ENCODE measurements around the gene CADM1.

CADM1 gene

DNA sequence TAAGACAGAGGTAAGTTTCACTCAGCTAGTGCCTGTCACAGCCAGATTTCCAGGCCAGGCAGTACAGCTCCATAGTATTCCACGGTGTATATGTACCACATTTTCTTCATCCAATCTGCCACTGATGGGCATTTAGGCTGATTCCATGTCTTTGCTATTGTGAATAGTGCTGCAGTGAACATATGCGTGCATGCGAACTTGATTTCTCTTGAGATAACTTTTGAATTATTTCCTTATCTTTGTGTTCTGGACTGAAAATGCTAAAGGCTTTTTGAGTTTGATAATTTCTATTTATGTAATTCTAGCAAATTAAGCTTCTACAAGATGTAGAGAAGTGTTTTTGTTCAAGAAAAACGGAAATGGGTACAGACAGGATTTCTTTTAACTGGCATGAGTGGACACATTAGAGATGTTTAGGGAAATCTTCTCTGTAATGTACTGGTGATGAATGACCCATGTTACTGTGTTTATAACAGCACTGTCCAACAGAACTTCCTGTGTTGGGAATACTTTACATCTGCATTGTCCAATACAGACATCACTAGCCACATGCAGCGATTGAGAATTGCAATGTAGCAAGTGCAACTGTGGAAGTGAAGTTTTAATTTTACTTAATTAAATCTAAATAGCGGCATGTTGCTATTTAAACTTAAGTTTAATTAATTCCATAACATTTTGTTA lies 151.3 kb downstream of the CADM1 start:
- DNase-seq (ENCODE audit: low spot score): no peak

GRCh38 chr11:115349335-115350017 lies 154.7 kb downstream of the CADM1 start:
- DNase-seq (ENCODE audit: low spot score): no peak

GRCh38 chr11:115348416-115348815 lies 155.8 kb downstream of the CADM1 start:
- DNase-seq (ENCODE audit: low spot score): no peak

DNA sequence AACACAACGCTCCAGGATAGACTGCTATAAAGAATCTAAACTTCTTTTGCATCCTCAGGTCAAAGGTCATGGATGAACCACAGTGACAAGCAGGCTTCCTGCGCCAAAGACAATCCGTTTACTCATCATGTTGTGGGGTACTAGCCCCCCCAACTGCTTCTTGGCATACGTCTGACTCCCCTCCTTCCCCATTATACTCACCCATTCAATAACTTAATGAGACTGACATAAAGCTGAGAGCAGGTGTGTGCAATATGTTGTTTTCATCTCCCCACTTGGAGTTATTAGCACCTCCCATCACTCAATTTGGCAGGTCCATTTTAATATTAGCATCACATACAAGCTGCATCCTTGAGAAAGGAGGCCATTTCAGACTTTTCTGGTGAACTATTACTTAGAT lies 157.1 kb downstream of the CADM1 start:
- DNase-seq (ENCODE audit: low spot score): no peak

- DNase-seq (ENCODE audit: low spot score): no peak
These were observed 158.4 kb downstream of the CADM1 start for GRCh38 chr11:115345840-115346239.

GRCh38 chr11:115345361-115345760 lies 158.9 kb downstream of the CADM1 start:
- DNase-seq (ENCODE audit: low spot score): no peak

GRCh38 chr11:115344846-115345245 lies 159.4 kb downstream of the CADM1 start:
- no peak for DNase-seq (ENCODE audit: low spot score)

- DNase-seq (ENCODE audit: low spot score): no peak
These were observed 162.1 kb downstream of the CADM1 start for GRCh38 chr11:115342142-115342541.

GRCh38 chr11:115340874-115341273 lies 163.3 kb downstream of the CADM1 start:
- DNase-seq (ENCODE audit: low spot score): no peak

DNA sequence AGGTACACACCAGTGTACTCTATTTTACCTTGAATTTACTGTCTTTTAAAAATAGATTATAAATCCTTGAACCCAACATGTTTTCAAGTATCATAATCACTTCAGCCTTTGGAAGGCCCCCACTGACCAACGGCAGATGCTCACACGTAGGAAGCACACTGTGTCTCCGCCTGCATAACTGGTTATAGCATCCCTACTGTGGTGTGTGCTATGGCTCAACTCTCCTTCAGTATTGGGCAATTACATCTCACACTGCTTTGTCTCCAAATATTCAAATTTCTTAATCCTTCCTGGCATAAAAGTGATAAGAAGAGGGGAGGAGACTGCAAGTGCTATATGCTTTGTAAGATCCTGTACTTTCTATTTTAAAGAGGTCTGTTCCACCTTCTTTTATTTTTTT lies 165.7 kb downstream of the CADM1 start:
- no peak for DNase-seq (ENCODE audit: low spot score)

GRCh38 chr11:115334932-115335788 lies 169.1 kb downstream of the CADM1 start:
- DNase-seq (ENCODE audit: low spot score): peak; percentile 94

DNA sequence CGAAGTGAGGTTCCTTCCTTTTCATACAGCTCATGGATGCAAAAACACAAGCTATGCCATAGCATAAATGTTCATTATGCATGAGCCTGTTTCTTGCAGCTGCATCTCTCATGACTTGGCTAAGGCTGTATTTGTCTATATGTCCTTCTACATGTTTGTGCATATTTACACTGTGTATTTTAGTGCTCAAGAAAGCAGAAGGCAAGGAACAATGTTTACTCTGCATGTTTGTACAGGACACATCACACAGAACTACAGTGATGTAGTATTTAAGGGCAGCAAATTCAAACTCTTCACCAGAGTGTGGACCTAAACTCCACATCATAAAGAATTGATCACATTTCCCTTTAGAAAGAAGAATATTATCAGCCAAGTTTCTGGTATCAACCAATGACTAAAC lies 170.3 kb downstream of the CADM1 start:
- no peak for DNase-seq (ENCODE audit: low spot score)

- peak; percentile 49 for DNase-seq (ENCODE audit: low spot score)
These were observed 171.1 kb downstream of the CADM1 start for GRCh38 chr11:115333121-115333520.

- no peak for DNase-seq (ENCODE audit: low spot score)
These were observed 173.3 kb downstream of the CADM1 start for GRCh38 chr11:115330684-115331482.

- no peak for DNase-seq (ENCODE audit: low spot score)
These were observed 177.7 kb downstream of the CADM1 start for GRCh38 chr11:115326526-115326925.

DNA sequence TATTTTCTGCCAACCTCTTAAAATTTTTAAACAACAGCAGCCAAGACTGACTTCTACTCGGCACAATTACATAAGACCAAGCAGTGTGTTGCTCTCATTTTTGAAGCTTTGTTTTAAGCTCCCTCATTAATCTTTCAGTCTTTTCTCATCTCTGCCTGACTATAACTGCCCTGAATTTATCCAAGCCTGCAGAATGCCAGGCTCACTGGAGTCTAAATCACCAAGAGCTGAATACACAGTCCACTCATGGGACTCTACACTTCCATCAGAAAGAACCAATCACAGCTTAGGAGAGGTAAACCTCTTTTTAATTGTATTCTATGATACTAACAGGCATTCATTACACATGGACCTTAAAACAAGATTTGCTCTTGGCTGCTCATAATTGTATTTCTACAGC lies 178.7 kb downstream of the CADM1 start:
- DNase-seq (ENCODE audit: low spot score): no peak

DNA sequence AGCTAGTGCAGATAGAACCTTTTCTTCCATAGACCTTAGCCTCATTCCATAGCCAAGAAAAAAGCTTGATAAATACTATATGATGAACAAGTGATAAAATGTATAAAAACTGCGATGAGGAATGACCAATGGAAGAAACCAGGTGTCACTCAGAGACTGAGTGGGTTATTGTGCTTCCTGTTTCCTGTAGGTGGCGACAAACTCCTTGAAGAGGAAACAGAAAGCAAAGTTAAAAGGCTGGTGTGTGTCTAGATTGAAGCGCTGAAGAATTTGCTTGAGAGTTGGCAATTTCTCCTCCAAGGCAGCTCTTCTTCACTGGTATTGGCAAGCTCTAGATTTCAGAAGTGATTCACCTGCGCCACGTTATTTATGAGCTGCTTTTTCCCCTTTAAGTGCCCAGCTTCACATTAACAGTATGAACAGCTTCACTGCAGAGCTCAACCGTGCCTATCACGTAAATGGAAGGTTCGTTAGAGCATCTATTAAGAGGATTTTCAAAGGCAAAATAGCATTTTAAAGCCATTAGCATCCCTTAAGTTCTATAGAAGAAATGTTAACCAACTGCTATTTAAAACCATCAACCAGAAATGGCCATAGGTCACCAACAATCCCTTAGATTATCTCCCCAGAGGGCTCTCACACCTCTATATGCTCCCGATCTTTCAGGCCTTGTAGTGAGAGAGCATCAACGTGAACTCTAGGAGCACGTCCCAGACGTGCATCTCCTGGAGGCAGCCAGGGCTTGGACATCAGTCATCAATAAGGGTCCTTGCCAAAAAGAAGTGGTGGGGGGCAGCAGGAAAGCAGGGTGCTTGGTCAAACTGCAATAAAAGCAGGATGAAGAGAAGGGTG lies 179.4 kb downstream of the CADM1 start:
- DNase-seq (ENCODE audit: low spot score): peak; percentile 81

DNA sequence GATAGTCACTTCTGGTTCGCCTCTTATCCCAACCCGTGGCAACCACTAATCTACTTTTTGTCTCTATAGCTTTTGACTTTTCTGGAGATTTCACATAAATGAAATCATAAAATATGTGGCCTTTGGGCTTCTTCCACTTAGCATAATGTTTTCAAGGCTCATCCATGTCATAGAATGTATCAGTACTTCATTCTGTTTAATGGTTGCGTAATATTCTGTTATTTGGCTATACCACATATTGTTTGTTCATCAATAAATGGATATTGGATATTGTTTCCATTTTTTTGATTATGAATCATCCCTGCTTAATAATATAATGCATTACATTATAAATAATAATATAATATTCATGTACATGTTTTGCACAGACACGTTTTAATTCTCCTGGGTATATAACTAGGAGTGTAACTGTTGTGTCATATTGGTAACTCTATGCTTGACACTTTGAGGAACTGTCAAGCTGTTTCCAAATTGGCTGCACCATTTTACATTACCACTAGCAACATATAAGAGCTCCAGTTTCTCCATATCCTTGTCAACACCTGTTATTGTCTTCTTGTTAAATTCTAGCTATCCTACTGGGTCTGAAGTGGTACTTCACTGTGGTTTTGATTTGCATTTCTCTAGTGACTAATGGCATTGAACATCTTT lies 181.5 kb downstream of the CADM1 start:
- no peak for DNase-seq (ENCODE audit: low spot score)

GRCh38 chr11:115321605-115322289 lies 182.5 kb downstream of the CADM1 start:
- no peak for DNase-seq (ENCODE audit: low spot score)

Data from SW480 (cell line).